HCT116 (cell line): Measurements from ENCODE around the gene B3GNT4. TPM values are rescaled to one million over a fixed set of nuclear protein-coding genes. Genes with fewer than 3 reads are reported as not detected.
A peak's percentile ranks its signal among the peaks of the same experiment; 100 is the strongest.

Source experiments
- ATAC-seq: fragments of 200-7000 bp; cut with Tn5 transposase; 2 replicates; pipeline ENCODE4 v1.9.1; 2020; ENCODE audit warnings: mild to moderate bottlenecking, moderate library complexity
- BruUV-seq: library from RNA; stranded (reverse); fragments of 400-500 nt; replicated peaks from 2 replicates; lab custom pipeline; 2021; lab: Mats Ljungman, UMichigan
- CTCF ChIA-PET: fragments of 300-600 bp; sonication (Branson Sonifier 250); formaldehyde crosslinking; loops from one replicate; lab custom pipeline; 2021; ENCODE audit warnings: antibody characterized with exemption; lab: Charles Lee
- POLR2A ChIA-PET: fragments of 300-600, 350-600 bp; sonication (Branson Sonifier 250); formaldehyde crosslinking; loops from one replicate; lab custom pipeline; 2021; ENCODE audit warnings: antibody characterized with exemption; lab: Charles Lee
- RAD21 ChIA-PET, 2 experiments: fragments of 300-600 bp; sonication (Branson Sonifier 250); formaldehyde crosslinking; loops; one replicate each; lab custom pipeline; 2023; ENCODE audit warnings: low total read pairs in 2 of 2; ENCODE audit not compliant: uncharacterized antibody in 2 of 2, unreplicated experiment in 2 of 2, low non-redundant PET in 1 of 2; lab: Charles Lee
- DNase-seq: peaks from one replicate; pipeline ENCODE4 v3.0.0-alpha.2; 2010; ENCODE audit warnings: low read depth, low spot score
- H2AFZ ChIP-seq: fragments of 200-600 bp; shearing (Covaris generic), sonication (generic); 2 replicates; pipeline ENCODE4 v1.6.1; 2017; ENCODE audit warnings: low read depth, mixed run types, mixed read lengths, antibody characterized with exemption, low read length; ENCODE audit not compliant: poor library complexity, severe bottlenecking
- H3K27ac ChIP-seq: 2 replicates; pipeline ENCODE4 v1.5.1; 2012; ENCODE audit warnings: low read depth, low read length
- H3K27me3 ChIP-seq: fragments of 200-600 bp; sonication (generic); 2 replicates; pipeline ENCODE4 v1.6.1; 2016; ENCODE audit warnings: mixed run types, low read length, mixed read lengths; ENCODE audit not compliant: insufficient read depth
- H3K36me3 ChIP-seq, 2 experiments: fragments of 200-500 bp in 1 of 2; fragments of 200-600 bp in 1 of 2; sonication (Bioruptor generic) in 1 of 2; sonication (generic) in 1 of 2; 2 replicates each; pipeline versions ENCODE4 v1.5.1 to v1.6.1; 2014 to 2016; ENCODE audit warnings: low read length in 2 of 2, inconsistent platforms in 1 of 2, mixed read lengths in 1 of 2, mixed run types in 1 of 2; ENCODE audit not compliant: insufficient read depth in 2 of 2, control insufficient read depth in 1 of 2
- H3K4me1 ChIP-seq, 2 experiments: fragments of 200-600 bp in 1 of 2; sonication (generic) in 1 of 2; 2 replicates each; pipeline versions ENCODE4 v1.5.1 to v1.6.1; 2012 to 2017; ENCODE audit warnings: low read length in 2 of 2, inconsistent platforms in 1 of 2, mild to moderate bottlenecking in 1 of 2, mixed read lengths in 1 of 2, mixed run types in 1 of 2, moderate library complexity in 1 of 2; ENCODE audit not compliant: insufficient read depth in 2 of 2, control insufficient read depth in 1 of 2
- H3K4me2 ChIP-seq: fragments of 200-600 bp; sonication (generic); 2 replicates; pipeline ENCODE4 v1.6.1; 2017; ENCODE audit warnings: mixed run types, low read length, mixed read lengths
- H3K4me3 ChIP-seq, 2 experiments: fragments of 200-600 bp in 1 of 2; sonication (generic) in 1 of 2; replicated peaks in 1 of 2; 2 replicates each; pipeline ENCODE4 v1.5.1; 2011 to 2016; ENCODE audit warnings: low read length in 2 of 2, control low read depth in 1 of 2, low read depth in 1 of 2, mild to moderate bottlenecking in 1 of 2, mixed read lengths in 1 of 2, mixed run types in 1 of 2
- H3K79me2 ChIP-seq: fragments of 200-600 bp; sonication (generic); 2 replicates; pipeline ENCODE4 v1.6.1; 2017; ENCODE audit warnings: mild to moderate bottlenecking, mixed run types, low read length, moderate library complexity, mixed read lengths; ENCODE audit not compliant: insufficient read depth
- H3K9ac ChIP-seq: fragments of 200-600 bp; sonication (generic); 2 replicates; pipeline ENCODE4 v1.6.1; 2016; ENCODE audit warnings: low read length, mixed read lengths
- H3K9me2 ChIP-seq: fragments of 200-600 bp; sonication (generic), shearing (Covaris generic); 2 replicates; pipeline ENCODE4 v1.6.1; 2017; ENCODE audit warnings: mixed run types, mild to moderate bottlenecking, moderate library complexity; ENCODE audit not compliant: insufficient read depth
- H3K9me3 ChIP-seq, 2 experiments: fragments of 200-500 bp in 1 of 2; fragments of 200-600 bp in 1 of 2; sonication (Bioruptor generic) in 1 of 2; sonication (generic) in 1 of 2; 2 replicates each; pipeline ENCODE4 v1.6.1; 2014 to 2017; ENCODE audit warnings: low read length in 2 of 2, mixed read lengths in 2 of 2, inconsistent platforms in 1 of 2, low read depth in 1 of 2, mild to moderate bottlenecking in 1 of 2, mixed run types in 1 of 2, moderate library complexity in 1 of 2; ENCODE audit not compliant: control insufficient read depth in 1 of 2, insufficient read depth in 1 of 2
- H4K20me1 ChIP-seq: fragments of 200-600 bp; sonication (generic), shearing (Covaris generic); 2 replicates; pipeline ENCODE4 v1.6.1; 2017; ENCODE audit warnings: mixed run types, mild to moderate bottlenecking, moderate library complexity; ENCODE audit not compliant: insufficient read depth
- CBX3 ChIP-seq: IDR thresholded peaks from 2 replicates; pipeline ENCODE4 v1.6.1; 2012; ENCODE audit warnings: low read depth
- CTCF ChIP-seq, 3 experiments: fragments of 200-600 bp in 1 of 3; sonication (generic) in 1 of 3; IDR thresholded peaks in 2 of 3; conservative IDR thresholded peaks in 1 of 3; 2 replicates each; pipeline ENCODE4 v1.5.1; 2012 to 2017; ENCODE audit warnings: low read depth in 2 of 3, low read length in 2 of 3, antibody characterized with exemption in 1 of 3, borderline replicate concordance in 1 of 3, control low read depth in 1 of 3, mild to moderate bottlenecking in 1 of 3, mixed read lengths in 1 of 3, mixed run types in 1 of 3, moderate library complexity in 1 of 3; ENCODE audit not compliant: insufficient read depth in 1 of 3
- ELF1 ChIP-seq: IDR thresholded peaks from 2 replicates; pipeline ENCODE4 v1.6.1; 2012; ENCODE audit warnings: low read depth, borderline replicate concordance
- JUND ChIP-seq: IDR thresholded peaks from 2 replicates; pipeline ENCODE4 v1.6.1; 2012
- RAD21 ChIP-seq: IDR thresholded peaks from 2 replicates; pipeline ENCODE4 v1.6.1; 2012; ENCODE audit warnings: low read depth, mild to moderate bottlenecking
- REST ChIP-seq: IDR thresholded peaks from 2 replicates; pipeline ENCODE4 v1.6.1; 2012; ENCODE audit warnings: low read depth
- SIN3A ChIP-seq: IDR thresholded peaks from 2 replicates; pipeline ENCODE4 v1.6.1; 2012; ENCODE audit warnings: low read depth
- ZBTB33 ChIP-seq: IDR thresholded peaks from 2 replicates; pipeline ENCODE4 v1.6.1; 2011; ENCODE audit warnings: mild to moderate bottlenecking, low read length, moderate library complexity; ENCODE audit not compliant: insufficient replicate concordance; ENCODE audit errors: extremely low read depth
- ZFX ChIP-seq: fragments of 450-650 bp; IDR thresholded peaks from 2 replicates; pipeline ENCODE4 v1.6.1; 2017
- intact Hi-C: fragments of 100-400 bp; cut with micrococcal nuclease; formaldehyde crosslinking; loops from 2 replicates; pipeline ENCODE4 v1.10.0; 2022
- total RNA-seq: library from RNA; stranded (reverse); gene quantifications from one replicate; pipeline ENCODE4 v1.2.1, GENCODE V29; 2021; ENCODE audit not compliant: unreplicated experiment

The B3GNT4 gene
- total RNA-seq, 1 experiment from 2014 or later, result 7.1 TPM

GRCh38 chr12:122159882-122160281 is 43.6 kb upstream of the B3GNT4 start:
- no TSS peak for BruUV-seq
- DNase-seq (no peak), ATAC-seq (no peak; the same call in 1 of the 2 replicates)

GRCh38 chr12:122160761-122161160 is 42.7 kb upstream of the B3GNT4 start:
- H3K27me3 ChIP-seq, result no peaks in the 10 kb centered on the region
- no TSS peak for BruUV-seq
- TF ChIP-seq RAD21 (no peak), SIN3A (no peak), ZFX (no peak), ZBTB33 (no peak), JUND (no peak), REST (no peak)

More at GRCh38 chr12:122159882-122160281, 43.6 kb upstream of the B3GNT4 start:
- no peak overlapping the region for H2AFZ ChIP-seq
- POLR2A ChIA-PET, result no interaction called here
- CTCF ChIA-PET, result no interaction called here
- H3K27me3 ChIP-seq, result no peaks in the 10 kb centered on the region
- H3K9me2 ChIP-seq, result no peaks in the 10 kb centered on the region
- no peak overlapping the region for H3K27ac ChIP-seq
- H3K4me2 ChIP-seq, result no peak overlapping the region
- no peaks in the 10 kb centered on the region for H3K79me2 ChIP-seq
- RAD21 ChIA-PET, result no interaction called here
- TF ChIP-seq JUND (no peak), CTCF (IDR thresholded peaks at IDR 0.05 in 2 of 3, conservative IDR thresholded peaks at IDR 0.05 in 1 of 3; ENCODE audit: borderline replicate concordance in 1 of 3, insufficient read depth in 1 of 3, low read depth in 2 of 3, low read length in 2 of 3) (peak; percentile 5 to 22 (median 17); a peak in 4 of 6 replicates), ELF1 (no peak), RAD21 (peak; percentile 50), CBX3 (no peak)
- no peaks in the 10 kb centered on the region for H4K20me1 ChIP-seq
- H3K4me1 ChIP-seq, result no peaks in the 10 kb centered on the region
- no peak overlapping the region for H3K4me3 ChIP-seq
- intact Hi-C loops, result no loop called here
- no peak overlapping the region for H3K9ac ChIP-seq
- no peaks in the 10 kb centered on the region for H3K9me3 ChIP-seq
- no peaks in the 10 kb centered on the region for H3K36me3 ChIP-seq

More at GRCh38 chr12:122160761-122161160, 42.7 kb upstream of the B3GNT4 start:
- ChIA-PET CTCF (no interaction called here), RAD21 (interaction anchor here in 1 of 2 experiments (0.6 kb wide), 1 partner anchor 30 kb away, joined by 3 read pairs; no protein-coding TSS in a partner anchor), POLR2A (no interaction called here)
- Histone ChIP-seq H3K27ac (no peak overlapping the region), H3K4me2 (no peak overlapping the region), H3K36me3 (no peaks in the 10 kb centered on the region), H3K79me2 (no peaks in the 10 kb centered on the region), H3K4me1 (no peaks in the 10 kb centered on the region), H4K20me1 (no peaks in the 10 kb centered on the region), H3K4me3 (no peak overlapping the region), H3K9ac (no peak overlapping the region), H3K9me2 (no peaks in the 10 kb centered on the region), H3K9me3 (no peaks in the 10 kb centered on the region), H2AFZ (no peak overlapping the region)
- intact Hi-C loops, result no loop called here
- no peak for DNase-seq
- no peak for ATAC-seq
